GM23248 (cell line): ENCODE results near the gene HEXB. TPM values are rescaled to one million over a fixed set of nuclear protein-coding genes. Genes with fewer than 3 reads are reported as not detected.

Experiments used
- DNase-seq: peaks from one replicate; pipeline ENCODE4 v3.0.0-alpha.2; 2015
- H2AFZ ChIP-seq: fragments of 200-600 bp; sonication (generic); 2 replicates; pipeline ENCODE4 v1.6.1; 2016; ENCODE audit warnings: antibody characterized with exemption
- H3F3A ChIP-seq: fragments of 200-600 bp; sonication (generic); 2 replicates; pipeline ENCODE4 v1.6.1; 2016; ENCODE audit warnings: mild to moderate bottlenecking, antibody characterized with exemption, mixed run types; ENCODE audit not compliant: insufficient read depth
- H3K27ac ChIP-seq: fragments of 200-600 bp; sonication (generic); 2 replicates; pipeline ENCODE4 v1.5.1; 2016; ENCODE audit warnings: mild to moderate bottlenecking
- H3K27me3 ChIP-seq: fragments of 200-600 bp; sonication (generic); replicated peaks from 2 replicates; pipeline ENCODE4 v1.6.1; 2016; ENCODE audit warnings: mild to moderate bottlenecking; ENCODE audit not compliant: insufficient read depth
- H3K36me3 ChIP-seq: fragments of 200-600 bp; sonication (generic); 2 replicates; pipeline ENCODE4 v1.6.1; 2016; ENCODE audit warnings: low read depth, mild to moderate bottlenecking
- H3K4me1 ChIP-seq: fragments of 200-600 bp; sonication (generic); 2 replicates; pipeline ENCODE4 v1.6.1; 2016; ENCODE audit warnings: mild to moderate bottlenecking; ENCODE audit not compliant: insufficient read depth
- H3K4me2 ChIP-seq: fragments of 200-600 bp; sonication (generic); one replicate; pipeline ENCODE4 v1.6.1; 2016; ENCODE audit warnings: mild to moderate bottlenecking; ENCODE audit not compliant: unreplicated experiment
- H3K4me3 ChIP-seq: fragments of 200-600 bp; sonication (generic); 2 replicates; pipeline ENCODE4 v1.5.1; 2016; ENCODE audit warnings: mild to moderate bottlenecking
- H3K79me2 ChIP-seq: fragments of 200-600 bp; sonication (generic); 2 replicates; pipeline ENCODE4 v1.6.1; 2016; ENCODE audit warnings: mild to moderate bottlenecking; ENCODE audit not compliant: insufficient read depth
- H3K9ac ChIP-seq: fragments of 200-600 bp; sonication (generic); 2 replicates; pipeline ENCODE4 v1.6.1; 2016; ENCODE audit warnings: mild to moderate bottlenecking
- H3K9me2 ChIP-seq: fragments of 200-600 bp; sonication (generic); 2 replicates; pipeline ENCODE4 v1.6.1; 2016; ENCODE audit warnings: mixed run types, mild to moderate bottlenecking, moderate library complexity; ENCODE audit not compliant: insufficient read depth
- H3K9me3 ChIP-seq: fragments of 200-600 bp; sonication (generic); one replicate; pipeline ENCODE4 v1.6.1; 2017; ENCODE audit warnings: low read depth
- H4K20me1 ChIP-seq: fragments of 200-600 bp; sonication (generic); 2 replicates; pipeline ENCODE4 v1.6.0; 2016; ENCODE audit not compliant: insufficient read depth
- EZH2 ChIP-seq: fragments of 200-600 bp; sonication (generic); IDR thresholded peaks from 2 replicates; pipeline ENCODE4 v1.6.1; 2018; ENCODE audit warnings: antibody characterized with exemption, mild to moderate bottlenecking; ENCODE audit not compliant: insufficient read depth, poor library complexity, severe bottlenecking
- EZH2phosphoT487 ChIP-seq: fragments of 200-600 bp; sonication (generic); IDR thresholded peaks from 2 replicates; pipeline ENCODE4 v1.6.1; 2018; ENCODE audit warnings: antibody characterized with exemption, moderate library complexity, mild to moderate bottlenecking, low read depth; ENCODE audit not compliant: insufficient read depth
- WGBS, 2 experiments: methylation state at CpG; one replicate each; pipeline ENCODE4 v1.1.6; 2015 to 2017; ENCODE audit warnings: low lambda C conversion rate in 2 of 2, low coverage in 1 of 2; ENCODE audit errors: missing lambda C conversion rate in 2 of 2; 5-methylcytosine and 5-hydroxymethylcytosine counted together
- in situ Hi-C: fragments of 300-500 bp; cut with MboI; formaldehyde crosslinking; loops from 2 replicates; pipeline ENCODE4 v1.15.0; 2020
- polyA plus RNA-seq: library from polyadenylated mRNA; unstranded; fragments of >200 nt; fragmentation: Nextera tagmentation; extraction: Ambion mirVana; gene quantifications from 2 replicates; pipeline ENCODE4 v1.2.1, GENCODE V29; 2016
- total RNA-seq: library from RNA; depleted of rRNA; stranded (reverse); fragments of >200 nt; shearing (Covaris generic); gene quantifications from 2 replicates; pipeline ENCODE4 v1.2.3, GENCODE V29; 2014

HEXB gene
- total and polyA plus RNA-seq, 2 experiments from 2014 or later = 106 to 127 TPM

GRCh38 chr5:74647096-74647495, 37.9 kb upstream of the HEXB start:
- H3K27me3 ChIP-seq = no peaks in the 10 kb centered on the region
- 97 to 100% methylated on average over 1 of the region's 1 CpG for WGBS, 2 experiments
- H3K36me3 ChIP-seq = no peaks in the 10 kb centered on the region
- H3K4me3 ChIP-seq = no peak overlapping the region
- H4K20me1 ChIP-seq = no peaks in the 10 kb centered on the region
- peaks cover 22% of the 10 kb centered on the region for H3K4me1 ChIP-seq
- H3K4me2 ChIP-seq = no peak overlapping the region
- H3K9ac ChIP-seq = no peak overlapping the region
- in situ Hi-C loops = loop anchor here (5.0 to 10.0 kb wide), 2 partner anchors 612 to 745 kb away; no protein-coding TSS in a partner anchor
- TF ChIP-seq EZH2 (no peak), EZH2phosphoT487 (no peak)
- no peak for DNase-seq
- no peaks in the 10 kb centered on the region for H3K9me3 ChIP-seq
- H3K27ac ChIP-seq = no peak overlapping the region
- H3F3A ChIP-seq = peaks cover 15% of the 10 kb centered on the region
- H3K79me2 ChIP-seq = no peaks in the 10 kb centered on the region
- H2AFZ ChIP-seq = 0 out of 2 replicates have a peak overlapping the region, but pooled peaks have one; percentile 3
- H3K9me2 ChIP-seq = no peaks in the 10 kb centered on the region

GRCh38 chr5:74648835-74649293, 36.2 kb upstream of the HEXB start:
- in situ Hi-C loops = loop anchor here (5.0 to 10.0 kb wide), 2 partner anchors 614 to 747 kb away; no protein-coding TSS in a partner anchor
- Histone ChIP-seq H4K20me1 (no peaks in the 10 kb centered on the region), H3K27ac (no peak overlapping the region), H3K4me1 (peaks cover 6% of the 10 kb centered on the region), H3K27me3 (no peaks in the 10 kb centered on the region), H3K9ac (no peak overlapping the region), H3K4me3 (no peak overlapping the region), H3K9me3 (no peaks in the 10 kb centered on the region), H3K9me2 (no peaks in the 10 kb centered on the region), H3F3A (no peaks in the 10 kb centered on the region), H2AFZ (peak overlapping the region; percentile 55; the same call in 1 of the 2 replicates), H3K36me3 (no peaks in the 10 kb centered on the region), H3K79me2 (no peaks in the 10 kb centered on the region), H3K4me2 (no peak overlapping the region)
- 11 to 14% methylated on average over 6 of the region's 6 CpGs for WGBS, 2 experiments
- DNase-seq = peak; percentile 75
- no peak for TF ChIP-seq EZH2
- TF ChIP-seq EZH2phosphoT487 = no peak

GRCh38 chr5:74649421-74649973, 35.5 kb upstream of the HEXB start:
- DNase-seq = no peak
- no peak overlapping the region for H3K4me2 ChIP-seq
- H3F3A ChIP-seq = no peaks in the 10 kb centered on the region
- 24 to 44% methylated on average over 1 of the region's 1 CpG for WGBS, 2 experiments
- H3K36me3 ChIP-seq = no peaks in the 10 kb centered on the region
- no peaks in the 10 kb centered on the region for H3K79me2 ChIP-seq
- no peaks in the 10 kb centered on the region for H3K9me2 ChIP-seq
- no peak overlapping the region for H3K4me3 ChIP-seq
- no peak overlapping the region for H2AFZ ChIP-seq
- H3K27ac ChIP-seq = no peak overlapping the region
- in situ Hi-C loops = loop anchor here (5.0 to 10.0 kb wide), 2 partner anchors 615 to 747 kb away; no protein-coding TSS in a partner anchor
- H3K9me3 ChIP-seq = no peaks in the 10 kb centered on the region
- no peak overlapping the region for H3K9ac ChIP-seq
- no peaks in the 10 kb centered on the region for H4K20me1 ChIP-seq
- no peaks in the 10 kb centered on the region for H3K27me3 ChIP-seq
- peaks cover 5% of the 10 kb centered on the region for H3K4me1 ChIP-seq
- no peak for TF ChIP-seq EZH2phosphoT487
- TF ChIP-seq EZH2 = no peak

GRCh38 chr5:74651710-74652109, 33.3 kb upstream of the HEXB start:
- in situ Hi-C loops = loop anchor here (25.0 kb wide), 1 partner anchor 1064 kb away; no protein-coding TSS in a partner anchor
- TF ChIP-seq EZH2phosphoT487 = no peak
- no peak for TF ChIP-seq EZH2

More at GRCh38 chr5:74651710-74652109, 33.3 kb upstream of the HEXB start:
- Histone ChIP-seq H3K9me3 (no peaks in the 10 kb centered on the region), H3K9me2 (no peaks in the 10 kb centered on the region), H3K27me3 (no peaks in the 10 kb centered on the region), H3F3A (no peaks in the 10 kb centered on the region), H2AFZ (no peak overlapping the region), H3K4me2 (no peak overlapping the region), H3K79me2 (no peaks in the 10 kb centered on the region), H3K36me3 (no peaks in the 10 kb centered on the region), H3K27ac (no peak overlapping the region), H3K4me1 (peaks cover 5% of the 10 kb centered on the region), H3K9ac (no peak overlapping the region), H4K20me1 (no peaks in the 10 kb centered on the region), H3K4me3 (no peak overlapping the region)
- DNase-seq = no peak
- 87% methylated on average over 3 of the region's 3 CpGs for WGBS, 2 experiments
